ENCODE data around the gene ZBP1.

The ZBP1 gene, protein sequence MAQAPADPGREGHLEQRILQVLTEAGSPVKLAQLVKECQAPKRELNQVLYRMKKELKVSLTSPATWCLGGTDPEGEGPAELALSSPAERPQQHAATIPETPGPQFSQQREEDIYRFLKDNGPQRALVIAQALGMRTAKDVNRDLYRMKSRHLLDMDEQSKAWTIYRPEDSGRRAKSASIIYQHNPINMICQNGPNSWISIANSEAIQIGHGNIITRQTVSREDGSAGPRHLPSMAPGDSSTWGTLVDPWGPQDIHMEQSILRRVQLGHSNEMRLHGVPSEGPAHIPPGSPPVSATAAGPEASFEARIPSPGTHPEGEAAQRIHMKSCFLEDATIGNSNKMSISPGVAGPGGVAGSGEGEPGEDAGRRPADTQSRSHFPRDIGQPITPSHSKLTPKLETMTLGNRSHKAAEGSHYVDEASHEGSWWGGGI

DNA sequence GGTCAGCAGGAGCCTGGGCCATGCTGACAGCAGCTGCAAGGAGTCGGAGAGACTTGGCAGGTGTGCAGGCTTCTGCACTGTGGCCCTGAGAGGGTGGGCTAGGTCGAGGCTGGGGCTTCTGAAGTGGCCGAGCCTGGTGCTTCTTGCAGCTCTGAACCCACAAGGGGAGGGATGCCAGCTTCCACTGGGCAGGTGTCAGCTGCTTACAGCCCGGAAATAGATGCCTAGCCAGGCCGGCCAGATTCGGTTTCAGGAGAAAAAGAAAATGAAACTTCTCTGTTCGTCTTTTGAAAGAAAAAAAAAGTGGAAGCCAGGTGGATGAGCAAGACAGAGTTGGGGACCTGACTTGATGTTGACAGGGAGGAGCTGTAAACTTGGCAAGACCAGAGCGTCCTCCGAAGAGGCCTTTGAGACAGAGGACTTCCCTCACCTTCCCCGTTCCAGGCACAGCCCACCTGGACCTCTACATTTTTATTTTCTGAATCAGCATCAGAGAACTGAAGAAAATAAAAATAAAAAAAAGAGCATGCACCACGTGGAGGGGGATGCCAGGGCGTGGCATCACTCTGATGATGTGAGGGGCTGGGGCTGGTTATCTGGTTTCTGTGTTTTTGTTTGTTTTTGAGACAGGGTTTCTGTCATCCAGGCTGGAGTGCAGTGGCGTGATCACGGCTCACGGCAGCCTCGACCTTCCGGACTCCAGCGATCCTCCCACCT, at the start of gene ZBP1:
ZBP1 (minus strand) TSS at position 153 of the 717 bp plus-strand sequence; CDS start at position 22, 131 bp downstream.
- DNase-seq = peak; percentile 74

DNA sequence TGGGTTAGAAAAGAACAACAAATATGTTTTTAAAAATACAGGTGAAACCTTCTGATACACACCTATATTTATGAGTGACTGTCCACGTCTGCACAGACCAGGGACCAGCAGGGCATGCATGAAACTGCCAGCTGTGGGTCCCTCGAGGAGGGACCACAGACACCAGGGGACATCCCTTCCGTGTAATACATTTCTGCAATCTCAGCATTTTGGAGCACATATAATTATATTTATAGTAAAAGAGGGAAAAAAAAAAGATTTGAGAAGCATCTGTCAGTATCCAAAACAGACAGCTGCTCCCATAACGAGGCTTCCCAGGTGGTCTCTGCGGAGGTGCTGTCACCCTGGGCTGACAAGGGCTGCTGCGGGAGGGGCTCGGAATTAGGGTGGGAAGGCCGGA, 49.4 kb upstream of the ZBP1 start:
- DNase-seq = no peak

DNA sequence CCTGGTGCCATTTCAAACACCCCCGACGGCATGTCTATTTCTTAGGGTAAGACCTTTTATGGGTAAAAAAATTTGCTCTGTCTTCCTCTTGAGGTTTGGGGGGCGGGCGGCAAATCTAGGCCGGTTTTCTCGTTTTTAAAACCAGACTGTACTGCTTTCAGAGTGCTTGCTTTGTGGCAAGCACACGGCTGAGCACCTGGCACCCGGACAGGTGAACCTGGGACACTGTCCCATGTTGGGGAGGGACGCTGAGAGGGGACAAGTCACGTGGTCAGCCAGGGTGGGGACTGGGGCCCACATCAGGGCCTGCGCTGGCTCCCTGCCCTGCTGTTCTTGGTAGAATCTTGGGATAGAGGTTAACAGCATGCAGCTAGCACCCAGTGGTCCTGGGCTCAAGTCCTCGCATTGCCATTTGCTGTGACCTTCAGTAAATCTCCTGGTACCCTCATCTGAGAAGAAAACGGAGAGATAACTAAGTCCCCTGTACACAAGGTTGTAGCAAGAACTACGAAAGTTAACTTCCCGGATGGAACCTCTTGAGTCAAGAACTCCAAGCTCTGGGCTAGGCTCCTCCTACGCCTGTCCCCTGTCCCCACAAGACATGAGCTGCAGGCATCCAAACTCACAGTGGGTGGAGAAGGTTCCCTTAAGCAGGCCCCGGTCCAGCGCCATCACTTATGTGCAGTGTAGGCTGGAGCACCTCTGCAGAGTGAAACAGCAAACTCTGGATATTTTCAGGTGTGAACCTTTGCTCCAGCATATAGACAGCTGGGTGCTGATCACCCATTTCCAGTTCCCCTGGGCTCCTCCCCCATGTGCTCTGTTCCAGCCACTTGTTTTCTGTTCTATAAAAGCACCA, 47.9 kb upstream of the ZBP1 start:
- no peak for DNase-seq

DNA sequence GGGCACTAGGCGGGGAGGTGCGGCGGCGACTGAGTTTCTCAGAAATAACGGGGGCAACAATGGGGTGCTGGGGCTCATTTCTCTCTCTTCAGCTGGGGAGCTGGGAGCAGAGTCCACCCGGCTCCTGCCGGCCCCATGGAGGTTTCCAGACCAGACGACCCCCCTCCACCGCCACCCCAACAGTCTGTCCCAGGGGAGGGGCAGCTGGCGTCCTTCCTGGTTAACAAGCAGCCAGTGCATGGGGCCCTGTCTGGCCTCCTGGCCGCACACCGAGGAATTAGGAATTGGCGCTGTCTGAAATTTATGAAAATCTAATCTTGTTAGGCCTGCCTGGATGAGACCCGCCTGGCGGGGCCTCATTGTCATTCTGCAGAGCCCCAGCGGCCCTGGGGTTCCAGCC, 47.2 kb upstream of the ZBP1 start:
- no peak for DNase-seq

DNA sequence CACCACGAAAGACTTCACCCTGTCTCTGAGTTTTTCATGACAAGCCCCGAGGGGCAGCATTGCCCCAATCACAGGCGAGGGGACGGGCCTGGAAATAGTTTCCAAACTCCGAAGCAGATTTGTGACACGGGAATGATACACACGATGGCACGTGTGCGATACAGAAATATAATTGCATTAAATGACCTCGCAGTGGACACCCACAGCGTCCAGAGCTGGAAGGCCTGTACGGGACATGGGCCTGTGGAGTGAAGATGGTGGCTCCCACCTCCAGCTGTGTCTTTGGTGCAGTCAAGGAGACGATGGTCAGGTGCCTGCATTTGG, 46.6 kb upstream of the ZBP1 start:
- DNase-seq = no peak

DNA sequence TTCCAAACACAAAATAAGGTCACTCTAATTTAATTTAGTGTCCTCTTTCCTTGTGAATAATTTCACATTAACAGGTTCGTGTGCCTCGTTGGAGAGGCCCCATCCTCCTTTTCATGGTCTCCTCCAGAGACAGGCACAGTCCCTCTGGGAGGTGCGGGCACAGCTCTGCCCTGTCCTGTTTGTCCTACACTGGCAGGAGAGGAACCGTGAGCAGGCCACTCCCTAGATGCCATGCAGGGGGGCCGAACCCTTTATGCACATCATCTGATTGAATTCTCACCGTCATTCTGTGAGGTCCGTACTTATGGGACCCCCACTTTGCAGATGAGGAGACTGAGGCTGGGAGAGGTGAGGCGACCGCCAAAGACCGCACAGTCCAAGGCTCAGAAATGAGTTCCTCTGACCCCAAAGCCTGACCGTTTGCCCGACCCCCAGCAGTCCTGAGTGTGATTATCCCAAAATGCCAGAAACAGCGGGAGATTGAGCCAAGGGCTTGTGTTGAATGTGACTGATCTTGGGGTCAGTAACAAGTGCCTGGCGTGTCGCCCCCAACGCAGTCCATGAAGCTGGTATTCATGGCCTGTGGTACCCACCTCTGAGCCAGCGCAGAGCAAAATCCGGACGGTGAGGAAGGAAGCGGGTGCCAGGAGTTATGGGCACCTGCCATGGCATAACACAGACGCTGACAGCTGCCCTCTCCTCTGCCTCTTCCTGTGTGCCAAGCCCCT, 46.0 kb upstream of the ZBP1 start:
- no peak for DNase-seq

DNA sequence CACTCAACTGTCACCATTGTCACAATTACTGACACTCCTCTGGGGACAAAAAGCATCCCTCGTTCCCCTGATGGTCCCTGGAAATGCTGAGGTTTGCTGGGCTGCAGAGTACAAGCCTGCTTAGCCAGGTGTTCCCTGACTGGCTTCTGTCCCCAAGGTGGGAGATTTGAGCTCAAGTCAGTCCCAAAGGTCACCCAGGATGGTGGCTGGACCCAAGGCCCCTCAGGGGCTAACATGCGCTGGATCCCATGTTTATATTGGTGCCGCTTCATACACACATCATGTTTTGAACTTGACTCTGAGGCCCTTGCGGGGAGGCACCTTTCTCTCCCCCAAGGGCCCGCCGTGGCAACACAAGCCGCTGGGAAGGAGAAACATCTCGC, 45.4 kb upstream of the ZBP1 start:
- DNase-seq = no peak

DNA sequence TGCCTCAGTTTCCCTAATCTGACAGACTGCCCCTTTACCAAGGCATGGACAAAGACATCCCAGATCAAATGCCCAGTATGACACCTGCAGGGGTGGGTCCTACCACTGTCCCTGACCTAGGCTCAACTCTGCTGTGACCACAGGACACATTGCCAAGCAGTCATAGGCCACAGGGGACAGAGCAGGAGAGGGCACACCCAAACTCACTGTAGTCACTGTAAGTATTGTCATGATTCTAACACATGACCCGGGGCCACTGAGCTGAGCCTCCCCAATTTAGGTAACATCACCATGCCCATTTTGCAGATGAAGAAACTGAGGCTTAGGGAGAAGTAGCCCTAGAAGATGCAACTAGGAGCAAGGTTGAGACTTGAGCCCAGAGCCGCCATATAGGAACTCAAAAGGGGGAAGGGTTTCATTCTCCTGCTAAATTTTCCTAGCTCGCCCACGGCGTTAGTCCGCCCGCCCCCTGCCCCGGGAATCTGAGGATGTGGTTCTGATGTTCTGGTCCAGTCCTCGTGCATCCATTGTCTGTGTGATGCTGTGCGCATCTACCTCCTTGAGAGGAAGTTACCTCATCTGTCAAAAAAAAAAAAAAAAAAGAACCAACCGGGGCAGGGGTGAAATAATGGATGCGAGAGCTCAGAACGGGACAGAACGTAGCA, 44.8 kb upstream of the ZBP1 start:
- no peak for DNase-seq

DNA sequence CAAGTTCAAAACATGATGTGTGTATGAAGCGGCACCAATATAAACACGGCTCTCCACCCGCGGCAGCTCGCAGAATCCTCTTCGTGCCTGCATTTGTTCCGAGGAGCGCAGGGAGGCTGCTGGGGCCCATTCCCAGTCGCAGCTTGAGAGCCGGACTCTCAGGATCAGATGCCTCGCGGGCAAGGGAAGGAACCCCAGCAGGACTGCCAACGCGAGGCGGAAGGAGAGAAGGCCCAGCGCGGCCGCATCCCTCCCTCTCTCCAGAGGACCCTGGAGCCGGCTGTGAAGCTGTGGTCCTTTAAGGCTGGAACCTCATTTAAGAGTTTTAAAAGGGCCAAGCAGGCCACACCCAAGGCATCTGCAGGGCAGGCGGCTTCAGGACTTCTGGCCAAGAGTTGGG, 44.2 kb upstream of the ZBP1 start:
- no peak for DNase-seq

DNA sequence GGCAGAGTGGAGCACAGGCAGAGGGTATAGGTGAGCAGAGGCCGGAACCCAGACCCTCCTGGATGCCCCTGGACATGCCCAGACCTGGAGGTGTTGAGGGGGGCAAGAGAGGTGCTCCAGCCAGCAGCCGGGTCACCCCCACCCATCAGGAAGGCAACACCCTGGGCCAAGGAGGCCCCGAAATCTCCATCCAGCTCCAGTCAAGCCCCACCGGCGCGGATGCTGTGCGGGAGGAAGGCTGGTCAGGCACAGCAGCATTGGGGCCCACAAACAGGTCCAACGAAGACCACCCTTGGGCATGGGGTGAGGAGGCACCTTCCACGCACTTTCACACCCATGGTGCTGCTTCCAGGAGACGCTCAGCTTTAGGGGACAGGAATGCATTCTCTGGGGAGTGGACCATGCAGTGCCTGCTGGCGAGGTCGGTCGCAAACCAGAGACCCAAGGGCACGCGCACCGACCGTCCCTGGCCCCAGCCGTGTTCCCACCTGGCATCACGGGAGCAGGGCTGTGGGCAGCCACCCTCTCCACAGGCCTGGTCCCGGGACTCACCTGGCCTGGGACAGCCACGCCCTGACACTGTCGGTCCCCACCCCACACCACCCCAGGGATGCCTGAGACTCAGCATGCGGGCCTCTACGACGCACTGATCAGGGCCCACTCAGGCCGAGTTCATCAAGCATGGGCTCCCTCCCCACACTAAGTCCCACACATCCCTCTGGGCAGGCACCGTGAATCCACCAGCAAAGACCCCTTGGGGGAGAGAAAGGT, 43.6 kb upstream of the ZBP1 start:
- DNase-seq = no peak

DNA sequence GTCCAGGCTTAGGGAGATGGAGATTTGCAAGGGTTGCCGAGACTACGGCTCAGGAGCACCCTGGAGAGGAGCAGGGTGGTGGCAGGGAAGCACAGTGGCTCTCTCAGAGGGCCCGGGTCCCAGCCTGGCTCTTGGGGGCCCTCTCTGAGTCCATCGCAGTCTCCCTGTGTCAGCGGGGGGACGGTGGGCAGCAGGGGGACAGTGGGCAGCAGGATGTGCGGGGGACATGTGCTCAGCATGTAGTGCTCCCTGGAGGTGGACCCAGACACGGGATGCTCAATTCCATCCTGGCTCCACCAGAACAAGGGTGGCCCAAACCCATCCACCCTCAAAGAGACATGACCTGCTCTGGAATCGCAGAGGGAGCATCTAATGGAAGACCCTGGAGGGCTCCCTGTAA, 43.0 kb upstream of the ZBP1 start:
- no peak for DNase-seq

DNA sequence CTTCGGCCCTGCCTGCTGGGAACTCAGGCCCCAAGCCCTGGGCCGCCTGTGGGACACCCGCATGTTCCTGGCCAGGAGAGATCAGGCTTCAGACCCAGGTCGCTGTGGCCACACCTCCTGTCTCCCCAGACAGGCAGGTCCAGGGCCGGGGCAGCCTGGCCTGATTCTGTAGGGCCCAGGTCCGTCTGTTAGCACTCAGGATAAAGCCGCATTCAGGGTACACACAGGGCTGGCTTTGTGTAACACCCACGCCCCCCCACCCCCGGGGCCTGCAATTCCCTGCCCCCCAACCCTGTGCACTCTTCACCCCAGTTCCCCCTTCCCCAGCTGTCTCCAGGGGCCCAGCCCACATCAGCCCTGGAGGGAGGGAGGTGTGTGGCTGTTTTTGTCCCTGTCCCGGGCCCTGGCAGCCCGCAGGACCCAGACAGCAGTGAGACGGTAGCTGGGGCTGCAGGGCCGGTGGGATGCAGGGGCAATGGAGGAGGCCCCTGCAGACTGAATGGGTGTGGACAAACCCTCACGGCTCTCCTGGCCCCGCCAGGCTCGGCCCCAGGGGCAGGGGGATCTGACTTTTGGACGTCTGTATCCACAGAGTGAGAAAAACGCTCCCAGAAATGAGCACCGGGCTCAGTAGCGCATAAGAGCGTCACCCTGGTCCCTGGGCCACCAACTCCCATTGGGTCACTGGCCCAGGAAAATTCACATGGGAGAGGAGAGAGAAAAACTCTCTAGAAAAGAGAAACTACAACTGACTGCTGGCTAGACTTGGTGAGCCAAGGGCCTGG, 42.4 kb upstream of the ZBP1 start:
- DNase-seq = no peak

DNA sequence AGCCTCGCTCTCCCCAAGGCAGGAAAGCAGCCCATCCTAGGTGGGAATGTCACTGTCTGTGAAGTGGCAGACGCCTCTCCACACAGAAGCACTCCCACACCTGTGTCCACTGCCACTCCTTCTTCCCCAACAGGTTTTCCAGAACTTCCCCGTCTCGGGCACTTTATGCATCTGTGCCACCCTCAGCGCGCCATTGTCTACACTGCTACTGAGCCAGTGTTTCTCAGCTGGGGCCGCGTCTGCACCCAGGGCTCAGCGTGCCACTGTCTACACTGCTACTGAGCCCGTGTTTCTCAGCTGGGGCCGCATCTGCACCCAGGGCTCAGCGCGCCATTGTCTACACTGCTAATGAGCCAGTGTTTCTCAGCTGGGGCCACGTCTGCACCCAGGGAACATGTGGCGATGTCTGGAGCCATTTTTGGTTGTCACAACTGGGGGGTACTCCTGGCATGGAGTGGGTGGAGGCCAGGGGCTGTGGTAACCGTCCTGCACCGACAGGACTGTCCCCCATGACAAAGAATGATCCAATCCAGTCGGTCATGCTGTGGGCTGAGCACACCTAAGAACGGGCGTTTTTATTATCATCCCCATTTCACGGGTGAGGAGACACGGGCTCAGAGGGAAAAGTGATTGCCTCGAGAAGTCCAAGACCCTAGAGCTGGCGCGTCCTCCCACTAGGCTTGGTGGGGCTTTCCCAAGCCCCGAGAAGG, 41.7 kb upstream of the ZBP1 start:
- no peak for DNase-seq

DNA sequence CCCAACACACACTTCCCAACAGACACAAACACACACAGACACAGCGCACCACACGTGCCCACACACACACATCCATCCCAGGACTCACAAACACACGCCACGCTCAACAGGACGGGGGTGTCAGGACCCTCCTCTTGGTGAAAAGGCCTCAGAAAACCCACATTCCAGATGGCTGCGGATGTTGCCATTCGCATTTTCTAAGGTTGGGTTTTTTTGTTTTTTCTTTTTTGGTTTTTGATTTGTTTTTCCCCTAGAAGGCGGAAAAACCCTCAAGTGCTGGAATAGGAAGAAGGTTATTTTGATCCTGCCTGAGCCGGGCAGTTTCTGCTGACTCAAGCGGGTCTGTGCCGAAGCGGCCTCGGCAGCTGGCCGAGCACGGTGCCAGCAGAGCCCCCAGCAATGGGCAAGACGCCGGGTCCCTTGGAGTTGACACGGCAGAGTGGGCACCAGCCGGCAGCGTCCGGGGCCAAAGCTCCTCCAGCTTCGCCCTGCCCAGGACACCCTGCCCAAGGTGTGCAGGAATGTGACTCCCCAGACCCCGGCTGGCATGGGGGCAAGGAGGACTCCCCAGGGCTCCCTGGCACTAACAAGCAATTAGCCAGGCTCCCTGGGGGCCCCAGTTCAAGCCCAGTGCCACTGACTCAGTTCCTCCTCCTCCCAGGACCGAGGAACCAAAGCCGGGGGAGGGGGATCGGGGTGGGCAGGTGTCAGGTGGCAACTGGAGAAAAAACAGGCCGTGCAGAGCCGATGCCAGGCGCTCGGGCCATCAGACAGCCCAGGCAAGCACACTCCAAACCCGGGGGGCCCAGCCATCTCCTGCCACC, 40.9 kb upstream of the ZBP1 start:
- no peak for DNase-seq

DNA sequence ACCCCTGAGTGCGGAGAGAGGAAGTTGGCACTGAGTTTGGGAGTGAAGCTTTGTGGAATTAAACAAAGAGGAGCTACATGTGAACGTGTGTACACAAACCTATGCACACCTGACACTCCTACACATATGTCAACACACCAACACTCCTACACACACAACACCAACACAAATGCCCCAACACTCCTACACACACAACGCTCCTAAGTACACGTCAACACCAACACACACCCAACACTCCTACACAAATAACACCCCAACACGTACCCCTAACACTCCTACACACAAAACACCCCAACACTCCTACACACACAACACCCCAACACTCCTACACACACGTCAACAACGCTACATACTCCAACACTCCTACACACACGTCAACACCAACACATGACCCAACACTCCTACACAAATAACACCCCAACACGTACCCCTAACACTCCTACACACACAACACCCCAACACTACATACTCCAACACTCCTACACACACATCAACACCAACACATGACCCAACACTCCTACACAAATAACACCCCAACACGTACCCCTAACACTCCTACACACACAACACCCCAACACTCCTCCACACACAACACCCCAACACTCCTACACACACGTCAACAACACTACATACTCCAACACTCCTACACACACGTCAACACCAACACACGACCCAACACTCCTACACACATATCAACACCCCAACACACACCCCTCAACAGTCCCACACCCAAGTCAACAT, 40.1 kb upstream of the ZBP1 start:
- DNase-seq = no peak

DNA sequence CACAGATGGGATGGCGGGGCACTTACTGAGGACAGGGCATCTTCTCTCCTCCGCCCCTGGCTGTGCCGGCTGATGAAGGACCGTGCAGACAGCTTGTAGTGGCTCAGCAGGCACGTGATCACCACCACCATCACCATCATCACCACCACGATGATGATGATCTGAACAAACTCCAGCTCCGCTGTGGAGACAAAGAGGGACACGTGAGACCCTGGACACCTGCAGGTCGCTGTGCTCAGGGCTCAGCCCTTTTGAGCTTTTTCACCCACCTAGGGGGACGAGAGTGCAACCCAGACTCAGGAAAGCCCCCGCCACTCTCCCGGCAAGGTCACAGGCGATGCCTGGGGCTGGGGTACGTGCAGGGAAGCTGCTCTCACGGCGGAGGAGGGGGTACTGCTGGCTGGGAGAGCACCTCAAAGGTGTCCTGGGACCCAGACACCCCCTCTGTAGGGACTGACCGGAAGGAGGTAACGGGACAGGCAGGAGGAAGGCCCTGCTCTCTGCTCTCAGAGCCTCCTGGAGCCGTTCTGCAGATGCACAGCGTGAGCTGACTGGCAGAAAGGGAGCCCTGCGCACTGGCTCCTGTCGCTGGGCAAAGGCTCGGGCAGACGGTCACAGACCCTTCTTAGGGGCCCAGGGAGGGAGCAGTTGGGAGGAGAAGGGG, 39.4 kb upstream of the ZBP1 start:
- DNase-seq = no peak

DNA sequence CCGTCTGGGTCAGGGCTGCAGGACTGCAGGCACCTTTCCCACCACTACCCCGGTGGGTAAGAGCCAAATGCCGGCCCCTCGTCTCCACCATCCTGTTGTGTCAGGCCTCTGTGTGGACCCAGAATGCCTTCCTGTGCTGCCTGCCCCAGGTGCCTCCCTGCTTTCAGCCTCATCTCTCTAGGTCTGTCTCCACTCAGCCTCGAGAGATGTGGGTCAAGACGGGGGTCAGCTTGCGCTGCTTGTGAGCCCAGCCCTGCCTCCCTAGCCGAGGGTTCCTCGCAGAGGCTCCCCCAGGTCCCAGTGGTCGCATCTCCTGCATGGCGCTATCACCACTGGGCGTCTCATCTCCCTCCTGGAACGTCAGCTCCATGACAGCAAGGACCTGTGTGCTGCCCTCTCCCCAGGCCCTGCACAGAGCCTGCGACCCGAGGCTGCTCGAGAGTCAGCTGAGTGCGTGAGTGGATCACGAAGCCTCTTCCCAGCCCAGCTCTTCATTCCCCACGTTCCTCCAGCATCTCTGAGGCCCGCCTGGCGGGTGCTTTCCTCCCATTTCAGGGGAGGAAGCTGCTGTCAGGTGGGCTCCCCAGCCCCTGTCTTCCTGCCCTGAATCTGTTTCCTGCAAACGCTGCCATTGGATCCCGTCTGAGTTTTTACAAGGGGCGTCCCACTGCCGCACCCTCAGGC, 38.7 kb upstream of the ZBP1 start:
- DNase-seq = no peak
